Trophoblast cell (in vitro differentiated cells and primary cell): Measurements from ENCODE around the gene SHANK1.
A peak's percentile ranks its signal among the peaks of the same experiment; 100 is the strongest.

Experiments used
- DNase-seq, 2 donors: peaks; one replicate each; pipeline ENCODE4 v3.0.0-alpha.2; 2016
- H2AFZ ChIP-seq: 2 replicates; pipeline ENCODE4 v1.6.1; 2013; ENCODE audit warnings: low read length, moderate library complexity, mild to moderate bottlenecking; ENCODE audit not compliant: insufficient read depth, poor library complexity
- H2AK5ac ChIP-seq: 2 replicates; pipeline ENCODE4 v1.6.1; 2013; ENCODE audit warnings: mild to moderate bottlenecking, low read length
- H2BK120ac ChIP-seq: 2 replicates; pipeline ENCODE4 v1.6.1; 2013; ENCODE audit warnings: low read length, mild to moderate bottlenecking, moderate library complexity; ENCODE audit not compliant: insufficient read depth, poor library complexity
- H2BK12ac ChIP-seq: 2 replicates; pipeline ENCODE4 v1.6.1; 2013; ENCODE audit warnings: mild to moderate bottlenecking, low read length, moderate library complexity
- H2BK5ac ChIP-seq: 2 replicates; pipeline ENCODE4 v1.6.1; 2013; ENCODE audit warnings: low read length, low read depth, moderate library complexity, mild to moderate bottlenecking; ENCODE audit not compliant: poor library complexity
- H3K14ac ChIP-seq: 2 replicates; pipeline ENCODE4 v1.6.1; 2013; ENCODE audit warnings: mild to moderate bottlenecking, low read length
- H3K18ac ChIP-seq: 2 replicates; pipeline ENCODE4 v1.6.1; 2013; ENCODE audit warnings: mild to moderate bottlenecking, low read length
- H3K23ac ChIP-seq: 2 replicates; pipeline ENCODE4 v1.6.1; 2013; ENCODE audit warnings: low read length
- H3K27ac ChIP-seq: 2 replicates; pipeline ENCODE4 v1.5.1; 2013; ENCODE audit warnings: low read depth, mild to moderate bottlenecking, inconsistent platforms, low read length, moderate library complexity
- H3K27me3 ChIP-seq: 2 replicates; pipeline ENCODE4 v1.6.1; 2013; ENCODE audit warnings: inconsistent platforms, mild to moderate bottlenecking, low read length, moderate library complexity; ENCODE audit not compliant: insufficient read depth
- H3K36me3 ChIP-seq, 2 experiments: 1 replicate in 1 of 2; 2 replicates in 1 of 2; pipeline ENCODE4 v1.6.1; 2013; ENCODE audit warnings: low read length in 2 of 2, mild to moderate bottlenecking in 2 of 2, moderate library complexity in 1 of 2; ENCODE audit not compliant: insufficient read depth in 2 of 2, control insufficient read depth in 1 of 2
- H3K4ac ChIP-seq: 2 replicates; pipeline ENCODE4 v1.6.1; 2013; ENCODE audit warnings: low read depth, mild to moderate bottlenecking, low read length, moderate library complexity
- H3K4me1 ChIP-seq, 2 experiments: 1 replicate in 1 of 2; 2 replicates in 1 of 2; pipeline ENCODE4 v1.6.1; 2013; ENCODE audit warnings: low read length in 2 of 2, mild to moderate bottlenecking in 2 of 2, moderate library complexity in 1 of 2; ENCODE audit not compliant: insufficient read depth in 2 of 2, control insufficient read depth in 1 of 2
- H3K4me2 ChIP-seq: 2 replicates; pipeline ENCODE4 v1.6.1; 2013; ENCODE audit warnings: inconsistent platforms, mild to moderate bottlenecking, low read length, moderate library complexity
- H3K4me3 ChIP-seq: 2 replicates; pipeline ENCODE4 v1.5.1; 2013; ENCODE audit warnings: mild to moderate bottlenecking, low read depth, low read length, inconsistent platforms
- H3K79me1 ChIP-seq: one replicate; pipeline ENCODE4 v1.6.1; 2013; ENCODE audit warnings: low read length
- H3K79me2 ChIP-seq: 2 replicates; pipeline ENCODE4 v1.6.1; 2013; ENCODE audit warnings: low read length, mild to moderate bottlenecking; ENCODE audit not compliant: control insufficient read depth, insufficient read depth, poor library complexity
- H3K9ac ChIP-seq: 2 replicates; pipeline ENCODE4 v1.6.1; 2013; ENCODE audit warnings: mild to moderate bottlenecking, low read length
- H3K9me3 ChIP-seq: 2 replicates; pipeline ENCODE4 v1.6.1; 2013; ENCODE audit warnings: low read depth, mild to moderate bottlenecking, control low read depth, inconsistent platforms, low read length; ENCODE audit not compliant: insufficient read depth
- H4K12ac ChIP-seq: 2 replicates; pipeline ENCODE4 v1.6.1; 2013; ENCODE audit warnings: low read depth, mild to moderate bottlenecking, low read length, moderate library complexity
- H4K8ac ChIP-seq: 2 replicates; pipeline ENCODE4 v1.6.1; 2013; ENCODE audit warnings: low read depth, mild to moderate bottlenecking, low read length, moderate library complexity
- H4K91ac ChIP-seq: one replicate; pipeline ENCODE4 v1.6.1; 2013; ENCODE audit warnings: low read depth, mild to moderate bottlenecking, low read length, moderate library complexity
- WGBS: extraction: QIAGEN DNeasy Blood & Tissue Kit; methylation state at CpG from one replicate; pipeline ENCODE4 v1.1.7; 2013; ENCODE audit warnings: missing lambda C conversion rate; ENCODE audit not compliant: insufficient read length, insufficient coverage; ENCODE audit errors: extremely low coverage; 5-methylcytosine and 5-hydroxymethylcytosine counted together

The SHANK1 gene

GRCh38 chr19:50743537-50743936 lies 23.9 kb upstream of the SHANK1 start:
- Histone ChIP-seq H3K79me2 (no peaks in the 10 kb centered on the region), H3K9me3 (no peaks in the 10 kb centered on the region), H2BK120ac (no peak overlapping the region), H3K14ac (no peak overlapping the region), H3K27ac (no peak overlapping the region), H2BK5ac (no peak overlapping the region), H3K18ac (no peak overlapping the region), H3K4me3 (no peak overlapping the region), H2AFZ (no peak overlapping the region), H3K79me1 (peaks cover 3% of the 10 kb centered on the region), H3K4ac (no peak overlapping the region), H3K4me1 (no peaks in the 10 kb centered on the region), H4K91ac (no peak overlapping the region), H3K9ac (no peak overlapping the region), H3K4me2 (no peak overlapping the region), H3K36me3 (no peaks in the 10 kb centered on the region), H2BK12ac (no peak overlapping the region), H2AK5ac (no peak overlapping the region), H3K27me3 (no peaks in the 10 kb centered on the region), H4K12ac (no peak overlapping the region), H3K23ac (no peak overlapping the region), H4K8ac (no peak overlapping the region)
- WGBS, result no CpG with 5 or more reads among the region's 6 CpGs
- no peak for DNase-seq

GRCh38 chr19:50741179-50741933 lies 21.8 kb upstream of the SHANK1 start:
- no peak overlapping the region for H3K14ac ChIP-seq
- no peak for DNase-seq
- WGBS, result no CpG with 5 or more reads among the region's 18 CpGs
- H3K4me1 ChIP-seq, result peaks cover 0 to 2% of the 10 kb centered on the region in 2 experiments
- no peak overlapping the region for H4K8ac ChIP-seq
- H2AFZ ChIP-seq, result no peak overlapping the region
- no peak overlapping the region for H2AK5ac ChIP-seq
- H3K18ac ChIP-seq, result no peak overlapping the region
- no peak overlapping the region for H3K4me3 ChIP-seq
- H3K4ac ChIP-seq, result no peak overlapping the region
- no peak overlapping the region for H4K12ac ChIP-seq
- H3K9ac ChIP-seq, result no peak overlapping the region
- no peak overlapping the region for H2BK120ac ChIP-seq
- no peaks in the 10 kb centered on the region for H3K79me1 ChIP-seq
- H3K23ac ChIP-seq, result peak overlapping the region; percentile 70
- H3K79me2 ChIP-seq, result no peaks in the 10 kb centered on the region
- no peak overlapping the region for H2BK12ac ChIP-seq
- no peaks in the 10 kb centered on the region for H3K27me3 ChIP-seq
- no peak overlapping the region for H4K91ac ChIP-seq
- H3K9me3 ChIP-seq, result no peaks in the 10 kb centered on the region
- H3K27ac ChIP-seq, result no peak overlapping the region
- H3K4me2 ChIP-seq, result no peak overlapping the region
- H3K36me3 ChIP-seq, result no peaks in the 10 kb centered on the region
- no peak overlapping the region for H2BK5ac ChIP-seq

GRCh38 chr19:50739914-50740426 lies 20.4 kb upstream of the SHANK1 start:
- WGBS, result no CpG with 5 or more reads among the region's 11 CpGs

GRCh38 chr19:50739132-50739913 lies 19.7 kb upstream of the SHANK1 start:
- H3K4ac ChIP-seq, result no peak overlapping the region
- H4K12ac ChIP-seq, result no peak overlapping the region
- no peak overlapping the region for H2BK120ac ChIP-seq

More at GRCh38 chr19:50739914-50740426, 20.4 kb upstream of the SHANK1 start:
- no peaks in the 10 kb centered on the region for H3K79me2 ChIP-seq
- H3K4me3 ChIP-seq, result no peak overlapping the region
- no peak overlapping the region for H2AFZ ChIP-seq
- no peak overlapping the region for H4K8ac ChIP-seq
- no peak overlapping the region for H2BK120ac ChIP-seq
- H2AK5ac ChIP-seq, result no peak overlapping the region
- peaks cover 2 to 4% of the 10 kb centered on the region in 2 experiments for H3K4me1 ChIP-seq
- H3K23ac ChIP-seq, result peak overlapping the region; percentile 91
- H3K18ac ChIP-seq, result no peak overlapping the region
- H3K79me1 ChIP-seq, result peaks cover 3% of the 10 kb centered on the region
- no peaks in the 10 kb centered on the region for H3K36me3 ChIP-seq
- no peak overlapping the region for H3K9ac ChIP-seq
- no peak overlapping the region for H2BK5ac ChIP-seq
- no peak overlapping the region for H3K4me2 ChIP-seq
- no peak overlapping the region for H3K27ac ChIP-seq
- no peaks in the 10 kb centered on the region for H3K27me3 ChIP-seq
- H4K91ac ChIP-seq, result no peak overlapping the region
- H3K9me3 ChIP-seq, result no peaks in the 10 kb centered on the region
- no peak overlapping the region for H4K12ac ChIP-seq
- DNase-seq, result no peak
- H3K4ac ChIP-seq, result no peak overlapping the region
- no peak overlapping the region for H3K14ac ChIP-seq
- H2BK12ac ChIP-seq, result no peak overlapping the region

More at GRCh38 chr19:50739132-50739913, 19.7 kb upstream of the SHANK1 start:
- H3K18ac ChIP-seq, result no peak overlapping the region
- no peak overlapping the region for H2BK5ac ChIP-seq
- H3K36me3 ChIP-seq, result no peaks in the 10 kb centered on the region
- H3K23ac ChIP-seq, result no peak overlapping the region
- WGBS, result no CpG with 5 or more reads among the region's 23 CpGs
- no peak overlapping the region for H3K14ac ChIP-seq
- no peak overlapping the region for H2BK12ac ChIP-seq
- H2AK5ac ChIP-seq, result no peak overlapping the region
- no peak overlapping the region for H3K9ac ChIP-seq
- H4K91ac ChIP-seq, result no peak overlapping the region
- H3K4me1 ChIP-seq, result peaks cover 2 to 4% of the 10 kb centered on the region in 2 experiments
- no peak overlapping the region for H3K27ac ChIP-seq
- DNase-seq, result no peak
- H2AFZ ChIP-seq, result no peak overlapping the region
- H3K4me3 ChIP-seq, result no peak overlapping the region
- no peaks in the 10 kb centered on the region for H3K27me3 ChIP-seq
- H4K8ac ChIP-seq, result no peak overlapping the region
- H3K4me2 ChIP-seq, result no peak overlapping the region
- no peaks in the 10 kb centered on the region for H3K9me3 ChIP-seq
- no peaks in the 10 kb centered on the region for H3K79me2 ChIP-seq
- H3K79me1 ChIP-seq, result peaks cover 3% of the 10 kb centered on the region
